ENCODE data around the gene NINJ2.

Gene NINJ2

DNA sequence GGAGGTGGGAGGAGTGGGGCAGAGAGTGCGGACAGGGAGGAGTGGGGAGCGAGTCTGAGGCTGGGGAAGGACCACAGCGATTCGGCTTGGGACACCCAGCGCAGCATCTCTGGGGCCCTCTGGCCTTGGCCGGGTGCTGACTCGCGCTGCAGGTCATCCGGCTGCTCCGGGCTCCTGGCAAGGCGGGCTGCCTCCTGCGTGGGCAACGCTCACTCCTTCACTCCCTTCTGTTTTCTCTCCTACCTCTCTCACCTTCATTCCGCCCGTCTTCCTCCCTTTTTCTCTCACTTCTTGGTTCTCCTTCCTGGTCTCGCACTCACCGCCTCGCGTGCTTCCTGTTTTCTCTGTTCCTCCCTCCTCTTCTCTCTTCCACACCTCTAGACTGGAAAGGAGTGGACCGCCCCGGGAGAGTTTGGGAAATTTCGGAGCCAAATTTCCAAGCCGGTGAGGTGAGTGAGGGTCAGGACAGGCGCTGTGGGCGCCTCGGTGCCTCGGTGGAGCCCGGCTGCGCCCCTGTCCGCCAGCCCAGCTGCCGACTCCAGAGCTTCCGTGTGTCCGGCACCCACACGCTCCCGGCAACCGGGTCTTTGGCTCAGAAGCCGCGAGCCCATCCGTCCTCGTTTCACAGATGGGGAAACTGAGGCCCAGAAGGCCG is 116.9 kb downstream of the NINJ2 start:
- DNase-seq, result no peak

DNA sequence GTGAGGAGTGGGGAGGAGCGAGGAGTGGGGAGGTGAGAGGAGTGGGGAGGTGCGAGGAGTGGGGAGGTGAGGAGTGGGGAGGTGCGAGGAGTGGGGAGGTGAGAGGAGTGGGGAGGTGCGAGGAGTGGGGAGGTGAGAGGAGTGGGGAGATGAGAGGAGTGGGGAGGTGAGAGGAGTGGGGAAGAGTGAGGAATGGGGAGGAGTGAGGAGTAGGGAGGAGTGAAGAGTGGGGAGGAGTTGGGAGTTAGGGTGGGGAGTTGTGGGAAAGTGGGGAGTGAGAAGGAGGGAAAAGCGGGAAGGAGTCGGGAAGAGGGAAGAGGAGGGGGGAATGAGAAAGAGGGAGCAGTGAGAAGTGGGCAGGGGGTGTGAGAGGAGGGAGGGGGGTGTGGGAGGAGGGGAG is 117.4 kb downstream of the NINJ2 start:
- no peak for DNase-seq

DNA sequence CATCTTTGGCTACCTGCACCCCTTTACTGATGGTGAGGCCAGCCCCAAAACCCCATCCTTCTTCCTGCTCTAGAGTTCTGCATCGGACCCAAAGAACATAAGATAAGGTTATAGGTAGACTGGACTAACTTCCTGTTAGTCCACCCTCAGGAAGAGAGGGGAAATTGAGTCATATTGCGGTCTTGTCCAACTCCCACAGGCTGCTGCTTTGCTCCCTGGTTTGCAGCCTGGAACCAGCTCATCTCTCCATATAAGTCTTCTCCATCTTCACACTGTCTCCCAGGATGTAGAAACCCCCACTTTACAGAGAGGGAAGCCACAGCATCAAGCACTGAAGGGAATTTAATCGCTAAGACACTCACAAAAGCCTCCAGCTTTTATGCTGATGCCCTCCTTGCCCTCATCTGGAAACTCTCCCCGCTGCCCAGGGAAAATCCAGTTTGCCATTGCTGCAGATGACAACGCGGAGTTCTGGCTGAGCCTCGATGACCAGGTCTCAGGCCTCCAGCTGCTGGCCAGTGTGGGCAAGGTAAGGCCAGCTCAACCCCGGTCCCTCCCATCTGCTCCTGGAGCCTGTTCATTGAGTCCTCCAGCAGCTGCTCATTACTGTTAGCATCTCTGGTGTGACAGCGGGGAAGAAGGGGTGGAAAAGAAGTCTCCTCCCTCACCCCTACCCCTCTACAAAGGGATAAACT is 118.2 kb downstream of the NINJ2 start:
- no peak for DNase-seq

GRCh38 chr12:544142-544541 is 119.1 kb downstream of the NINJ2 start:
- no peak for DNase-seq

GRCh38 chr12:543114-543451 is 120.2 kb downstream of the NINJ2 start:
- DNase-seq, result no peak

GRCh38 chr12:542395-543113 is 120.7 kb downstream of the NINJ2 start:
- DNase-seq, result no peak

DNA sequence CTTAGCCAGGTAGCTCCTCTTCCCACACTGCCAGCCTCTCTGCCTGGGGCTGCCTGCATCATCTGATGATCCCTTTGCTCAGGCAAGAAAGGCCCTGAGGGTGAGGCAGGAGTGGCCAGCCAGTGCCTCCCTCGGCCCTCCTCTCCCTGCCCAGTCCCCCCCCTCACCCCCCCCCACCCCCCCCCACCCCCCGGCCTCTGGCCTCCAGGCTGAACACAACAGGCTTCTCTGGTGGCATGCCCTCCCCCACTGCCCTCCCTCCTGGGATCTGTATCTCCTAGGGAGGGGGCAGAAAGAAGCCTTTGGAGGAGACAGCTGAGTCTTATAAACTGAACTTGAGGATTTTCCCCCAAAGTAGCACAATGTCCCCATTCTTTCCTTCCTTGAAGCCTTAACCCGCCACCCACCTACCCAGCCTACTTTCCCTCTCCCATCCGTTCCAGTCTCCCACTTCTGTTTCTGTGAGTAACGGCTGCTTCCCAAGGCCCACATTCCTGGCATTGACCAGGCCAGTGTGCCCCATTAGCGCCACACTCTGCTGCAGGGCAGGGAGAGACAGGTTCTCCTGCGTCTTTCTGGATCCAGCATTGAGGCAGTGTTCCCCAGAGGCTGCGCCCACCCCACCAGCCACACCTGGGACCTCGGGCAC is 121.4 kb downstream of the NINJ2 start:
- DNase-seq, result no peak

- no peak for DNase-seq
Measured at GRCh38 chr12:539540-540310, 123.5 kb downstream of the NINJ2 start.

- no peak for DNase-seq
Measured at GRCh38 chr12:538731-539539, 124.3 kb downstream of the NINJ2 start.

DNA sequence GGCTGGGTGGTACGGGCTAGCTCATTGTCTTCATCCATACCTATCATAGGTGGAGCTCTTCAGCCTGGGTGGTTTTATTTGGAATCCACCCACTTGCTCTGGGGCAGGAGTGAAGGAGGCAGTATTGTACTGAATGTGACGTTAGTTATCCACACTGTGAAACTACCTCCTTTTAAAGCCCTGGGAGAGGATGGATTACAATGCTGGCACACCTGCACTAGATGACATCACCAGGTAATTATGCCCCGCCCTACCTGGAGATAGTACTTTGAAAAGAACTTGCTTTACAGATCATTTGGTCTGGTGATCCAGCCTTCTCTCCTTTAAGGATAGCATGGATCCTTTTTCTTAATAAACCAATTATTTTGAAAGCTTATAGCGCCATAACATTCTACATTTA is 125.5 kb downstream of the NINJ2 start:
- DNase-seq, result peak in 1 of 2 experiments; percentile 8

DNA sequence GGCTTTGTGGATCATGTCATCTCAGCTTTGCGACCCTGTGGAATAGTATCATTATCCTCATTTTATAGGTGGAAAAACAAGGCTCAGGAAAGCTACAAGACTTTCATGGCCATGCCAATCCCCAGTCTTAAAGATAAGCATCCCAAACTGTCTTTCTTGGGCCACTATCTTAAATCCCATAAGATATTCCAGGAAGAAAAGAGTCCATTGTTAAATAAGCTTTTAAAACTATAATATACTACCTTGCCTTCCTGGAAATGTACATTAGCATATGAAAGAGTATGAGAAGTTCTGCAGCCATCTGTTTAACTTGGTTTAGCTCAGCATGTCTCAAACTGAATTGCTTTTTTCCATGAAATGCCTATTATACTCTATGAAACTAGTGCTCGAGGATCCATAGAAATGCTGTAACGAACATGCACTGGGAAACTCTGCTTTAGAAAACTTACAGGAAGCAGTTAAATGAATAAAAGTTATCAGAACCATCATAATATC is 126.4 kb downstream of the NINJ2 start:
- DNase-seq, result no peak

- DNase-seq, result no peak
Measured at GRCh38 chr12:535396-535795, 127.8 kb downstream of the NINJ2 start.

GRCh38 chr12:534216-534615 is 129.0 kb downstream of the NINJ2 start:
- DNase-seq, result no peak

DNA sequence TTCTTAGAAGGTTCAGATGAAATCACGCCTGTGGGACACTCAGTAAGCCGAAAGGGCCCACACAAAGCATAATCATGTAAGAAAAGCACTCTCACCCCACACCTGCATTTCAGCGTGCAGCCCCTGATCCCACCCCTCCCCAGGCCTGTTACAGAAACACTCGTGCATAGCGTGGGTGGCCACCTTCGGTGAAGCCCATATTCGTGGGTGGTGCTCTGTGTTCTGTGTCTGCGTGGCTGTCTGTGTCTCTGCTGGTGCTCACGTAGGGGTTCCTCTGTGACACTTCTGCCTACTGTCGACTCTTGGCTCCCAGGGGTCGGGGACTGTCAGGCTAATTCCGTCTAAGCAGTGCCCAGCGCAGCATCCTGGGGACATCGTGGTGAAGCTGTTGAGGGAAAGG is 129.5 kb downstream of the NINJ2 start:
- DNase-seq, result no peak

GRCh38 chr12:532908-533565 is 130.2 kb downstream of the NINJ2 start:
- DNase-seq, result no peak

GRCh38 chr12:531951-532585 is 131.2 kb downstream of the NINJ2 start:
- DNase-seq, result no peak

DNA sequence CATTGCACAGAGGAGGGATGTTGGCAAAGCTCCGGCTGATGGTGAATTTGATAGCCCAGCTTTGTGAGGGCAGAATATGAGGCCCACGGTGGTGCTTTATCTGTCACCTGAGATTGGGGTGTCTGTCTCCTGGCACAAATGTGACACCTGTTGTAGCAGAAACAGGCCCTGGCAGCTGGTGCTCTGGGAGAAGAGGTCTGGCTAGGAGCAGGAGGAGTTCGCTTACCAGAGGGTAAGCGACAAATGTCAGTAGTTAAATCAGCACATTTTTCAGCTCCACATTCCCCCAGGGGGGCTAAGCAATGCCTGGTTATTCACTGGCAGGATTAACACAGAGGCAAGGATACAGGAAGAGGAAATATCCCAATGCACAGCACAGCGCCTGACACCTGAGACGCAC is 132.4 kb downstream of the NINJ2 start:
- DNase-seq, result no peak

- no peak for DNase-seq
Measured at GRCh38 chr12:530308-530707, 132.9 kb downstream of the NINJ2 start.

GRCh38 chr12:527729-528128 is 135.5 kb downstream of the NINJ2 start:
- no peak for DNase-seq

- DNase-seq, result no peak
Measured at GRCh38 chr12:527241-527640, 136.0 kb downstream of the NINJ2 start.

GRCh38 chr12:526089-526488 is 137.2 kb downstream of the NINJ2 start:
- no peak for DNase-seq

Data from NCI-H187 (cell line).